Prostate gland (tissue), 2 donors: ENCODE data around the gene GPN1. TPM values are rescaled to one million over a fixed set of nuclear protein-coding genes. Genes with fewer than 3 reads are reported as not detected.

Source experiments
- DNase-seq: peaks from one replicate; pipeline ENCODE4 v3.0.0-alpha.2; 2019; ENCODE audit warnings: low spot score
- H3K27ac ChIP-seq, 2 donors: fragments of 200-600 bp; sonication (generic); 2 replicates each; pipeline ENCODE4 v1.5.1; 2017 to 2019
- H3K27me3 ChIP-seq: fragments of 200-600 bp; sonication (generic); replicated peaks from 2 replicates; pipeline ENCODE4 v1.5.1; 2019; ENCODE audit not compliant: insufficient read depth
- H3K36me3 ChIP-seq, 2 donors: fragments of 200-600 bp; sonication (generic); 1 replicate in 1 of 2; 2 replicates in 1 of 2; pipeline versions ENCODE4 v1.5.1 to v1.8.1; 2017 to 2019
- H3K4me1 ChIP-seq: fragments of 200-600 bp; sonication (generic); replicated peaks from 2 replicates; pipeline ENCODE4 v1.5.1; 2019
- H3K4me3 ChIP-seq, 2 donors: fragments of 200-600 bp; sonication (generic); 2 replicates each; pipeline ENCODE4 v1.5.1; 2017 to 2019
- H3K9me3 ChIP-seq: fragments of 200-600 bp; sonication (generic); 2 replicates; pipeline ENCODE4 v1.5.1; 2017
- POLR2A ChIP-seq: fragments of 450-650 bp; IDR thresholded peaks from one replicate; pipeline ENCODE4 v1.6.1; 2016; ENCODE audit warnings: antibody characterized with exemption, mild to moderate bottlenecking
- POLR2AphosphoS5 ChIP-seq: sonication (generic); formaldehyde crosslinking; IDR thresholded peaks from one replicate; pipeline ENCODE4 v1.6.1; 2017; ENCODE audit warnings: antibody characterized with exemption
- WGBS: methylation state at CpG from one replicate; pipeline ENCODE4 v1.1.5; 2018; 5-methylcytosine and 5-hydroxymethylcytosine counted together
- intact Hi-C: fragments of 100-400 bp; cut with DNase I; formaldehyde crosslinking; loops from one replicate; pipeline ENCODE4 v1.14.2; 2022
- total RNA-seq, 2 donors: library from RNA; depleted of rRNA; stranded (reverse); fragments of >200 nt; gene quantifications; one replicate each; pipeline ENCODE4 v1.1.0, GENCODE V29; 2016
- TF ChIP-seq, protein P1 (sequence below), 4 experiments: fragments of 200-600 bp in 2 of 4; fragments of 450-650 bp in 2 of 4; sonication (generic) in 2 of 4; IDR thresholded peaks; 1 replicate in 3 of 4; 2 replicates in 1 of 4; pipeline ENCODE4 v1.5.1; 2016 to 2019; ENCODE audit warnings: antibody characterized with exemption in 4 of 4, mild to moderate bottlenecking in 2 of 4, moderate library complexity in 2 of 4

Gene GPN1
- 10 to 100 TPM; 27.7 to 34.5 TPM for total RNA-seq

DNA sequence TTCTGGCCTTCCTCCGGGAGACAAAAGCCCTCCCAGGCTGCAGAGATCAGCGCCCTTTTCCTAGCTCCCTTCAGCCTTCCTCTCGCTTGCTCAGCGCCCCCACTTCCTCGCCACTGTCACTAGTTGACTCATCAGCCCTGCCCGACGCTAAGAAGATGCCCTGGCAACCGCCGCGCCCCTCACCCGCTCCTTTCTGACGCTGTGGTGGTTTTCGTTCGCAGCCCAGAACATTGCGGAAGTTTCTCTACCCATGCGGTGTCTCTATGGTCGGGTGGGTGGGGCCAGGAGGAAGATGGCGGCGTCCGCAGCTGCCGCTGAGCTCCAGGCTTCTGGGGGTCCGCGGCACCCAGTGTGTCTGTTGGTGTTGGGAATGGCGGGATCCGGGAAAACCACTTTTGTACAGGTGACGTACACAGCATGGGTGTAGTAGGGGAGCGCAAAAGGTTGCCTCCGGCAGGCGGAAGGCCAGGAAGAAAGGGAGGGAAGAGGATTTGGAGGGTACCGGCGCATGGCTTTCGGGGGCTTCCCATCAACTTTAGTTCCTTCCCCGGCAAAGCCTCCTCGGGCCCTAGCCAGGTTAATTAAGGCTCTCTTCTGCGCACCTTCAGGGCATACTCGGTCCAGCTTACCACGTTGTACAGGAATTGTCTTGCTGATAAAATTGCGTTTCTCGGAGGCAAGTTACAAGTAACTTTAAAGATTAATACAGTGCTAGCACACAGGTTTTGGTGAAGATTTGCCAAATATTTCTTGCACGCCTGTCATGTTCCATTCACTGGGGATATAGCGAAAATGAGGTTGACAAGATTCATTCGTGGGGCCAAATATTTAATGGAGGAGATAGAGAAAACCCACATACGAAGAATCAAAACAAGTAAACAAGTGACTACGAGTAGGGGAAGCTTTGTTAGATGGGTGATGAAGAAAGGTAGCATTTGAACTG, at the start of gene GPN1, which contains the start of gene CCDC121:
Gene GPN1, plus strand, starts transcription at position 284 of the 943 bp plus-strand sequence. Its CDS starts 9 bp downstream, at position 293.
Gene CCDC121, minus strand, starts transcription at position 246 of the 943 bp plus-strand sequence. CDS start 1,213 bp downstream, outside the sequence.
- H3K36me3 ChIP-seq = no peaks in the 10 kb centered on the region
- no peaks in the 10 kb centered on the region for H3K9me3 ChIP-seq
- peak within 1 kb of the TSS; percentile 69 to 79 for H3K4me3 ChIP-seq
- peak; percentile 80 for DNase-seq
- WGBS = under 1% methylated on average over 44 of the region's 44 CpGs
- no peaks in the 10 kb centered on the region for H3K27me3 ChIP-seq
- H3K4me1 ChIP-seq = peaks cover 11% of the 10 kb centered on the region
- peak within 1 kb of the TSS; percentile 82 to 85 for H3K27ac ChIP-seq
- intact Hi-C loops = no loop called here
- TF ChIP-seq POLR2A = peak; percentile 82
- TF ChIP-seq POLR2AphosphoS5 = peak; percentile 94
- TF ChIP-seq, protein P1, sequence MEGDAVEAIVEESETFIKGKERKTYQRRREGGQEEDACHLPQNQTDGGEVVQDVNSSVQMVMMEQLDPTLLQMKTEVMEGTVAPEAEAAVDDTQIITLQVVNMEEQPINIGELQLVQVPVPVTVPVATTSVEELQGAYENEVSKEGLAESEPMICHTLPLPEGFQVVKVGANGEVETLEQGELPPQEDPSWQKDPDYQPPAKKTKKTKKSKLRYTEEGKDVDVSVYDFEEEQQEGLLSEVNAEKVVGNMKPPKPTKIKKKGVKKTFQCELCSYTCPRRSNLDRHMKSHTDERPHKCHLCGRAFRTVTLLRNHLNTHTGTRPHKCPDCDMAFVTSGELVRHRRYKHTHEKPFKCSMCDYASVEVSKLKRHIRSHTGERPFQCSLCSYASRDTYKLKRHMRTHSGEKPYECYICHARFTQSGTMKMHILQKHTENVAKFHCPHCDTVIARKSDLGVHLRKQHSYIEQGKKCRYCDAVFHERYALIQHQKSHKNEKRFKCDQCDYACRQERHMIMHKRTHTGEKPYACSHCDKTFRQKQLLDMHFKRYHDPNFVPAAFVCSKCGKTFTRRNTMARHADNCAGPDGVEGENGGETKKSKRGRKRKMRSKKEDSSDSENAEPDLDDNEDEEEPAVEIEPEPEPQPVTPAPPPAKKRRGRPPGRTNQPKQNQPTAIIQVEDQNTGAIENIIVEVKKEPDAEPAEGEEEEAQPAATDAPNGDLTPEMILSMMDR (IDR thresholded peaks at IDR 0.05) = peak in 1 of 4 experiments; percentile 16

DNA sequence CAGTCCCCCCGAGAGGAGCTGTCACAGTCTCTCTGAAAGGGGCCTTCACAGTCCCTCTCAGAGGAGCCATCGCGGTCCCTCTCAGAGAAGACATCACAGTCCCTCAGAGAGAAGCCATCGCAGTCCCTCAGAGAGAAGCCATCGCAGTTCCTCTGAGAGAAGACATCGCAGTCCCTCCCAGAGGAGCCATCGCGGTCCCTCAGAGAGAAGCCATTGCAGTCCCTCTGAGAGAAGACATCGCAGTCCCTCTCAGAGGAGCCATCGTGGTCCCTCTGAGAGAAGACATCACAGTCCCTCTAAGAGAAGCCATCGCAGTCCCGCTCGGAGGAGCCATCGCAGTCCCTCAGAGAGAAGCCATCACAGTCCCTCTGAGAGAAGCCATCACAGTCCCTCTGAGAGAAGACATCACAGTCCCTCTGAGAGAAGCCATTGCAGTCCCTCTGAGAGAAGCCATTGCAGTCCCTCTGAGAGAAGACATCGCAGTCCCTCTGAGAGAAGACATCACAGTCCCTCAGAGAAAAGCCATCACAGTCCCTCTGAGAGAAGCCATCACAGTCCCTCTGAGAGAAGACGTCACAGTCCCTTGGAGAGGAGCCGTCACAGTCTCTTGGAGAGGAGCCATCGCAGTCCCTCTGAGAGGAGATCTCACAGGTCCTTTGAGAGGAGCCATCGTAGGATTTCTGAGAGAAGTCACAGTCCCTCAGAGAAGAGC, 47.3 kb upstream of the GPN1 start:
- WGBS = 94% methylated on average over 19 of the region's 19 CpGs
- intact Hi-C loops = loop anchor here (5.0 kb wide), 1 partner anchor 89 kb away; no protein-coding TSS in a partner anchor
- DNase-seq = no peak
- no peak for TF ChIP-seq POLR2A
- TF ChIP-seq, protein P1 (IDR thresholded peaks at IDR 0.05) = no peak
- TF ChIP-seq POLR2AphosphoS5 = no peak
- peaks cover 3% of the 10 kb centered on the region for H3K4me1 ChIP-seq
- no peak overlapping the region for H3K4me3 ChIP-seq
- no peaks in the 10 kb centered on the region for H3K36me3 ChIP-seq
- H3K9me3 ChIP-seq = no peaks in the 10 kb centered on the region
- no peaks in the 10 kb centered on the region for H3K27me3 ChIP-seq
- no peak overlapping the region for H3K27ac ChIP-seq

DNA sequence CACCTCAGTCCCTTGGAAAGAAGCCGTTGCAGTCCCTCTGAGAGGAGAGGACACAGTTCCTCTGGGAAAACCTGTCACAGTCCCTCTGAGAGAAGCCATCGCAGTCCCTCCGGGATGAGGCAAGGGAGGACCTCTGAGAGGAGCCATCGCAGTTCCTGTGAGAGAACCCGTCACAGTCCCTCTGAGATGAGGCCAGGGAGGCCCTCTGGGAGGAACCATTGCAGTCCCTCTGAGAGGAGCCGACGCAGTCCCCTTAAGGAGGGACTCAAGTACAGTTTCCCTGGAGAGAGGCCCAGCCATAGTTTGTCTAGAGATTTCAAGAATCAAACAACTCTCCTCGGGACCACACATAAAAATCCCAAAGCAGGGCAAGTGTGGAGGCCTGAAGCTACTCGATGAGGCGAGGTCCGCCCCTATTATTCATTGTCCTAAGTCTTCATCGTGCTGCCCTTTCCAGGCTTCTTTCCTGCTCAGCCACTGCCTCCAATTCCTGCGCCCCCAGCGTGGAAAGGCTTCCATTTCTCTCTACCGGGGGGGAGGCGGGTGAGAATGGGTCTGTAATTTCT, 46.6 kb upstream of the GPN1 start:
- Histone ChIP-seq H3K9me3 (no peaks in the 10 kb centered on the region), H3K27me3 (no peaks in the 10 kb centered on the region), H3K4me3 (peak overlapping the region; percentile 44 to 49), H3K27ac (peak overlapping the region; percentile 38 to 57), H3K4me1 (peaks cover 3% of the 10 kb centered on the region), H3K36me3 (no peaks in the 10 kb centered on the region)
- intact Hi-C loops = loop anchor here (5.0 kb wide), 1 partner anchor 90 kb away; no protein-coding TSS in a partner anchor
- 87% methylated on average over 16 of the region's 16 CpGs for WGBS
- TF ChIP-seq POLR2A (no peak), POLR2AphosphoS5 (no peak)
- TF ChIP-seq, protein P1 (IDR thresholded peaks at IDR 0.05) = no peak
- no peak for DNase-seq

DNA sequence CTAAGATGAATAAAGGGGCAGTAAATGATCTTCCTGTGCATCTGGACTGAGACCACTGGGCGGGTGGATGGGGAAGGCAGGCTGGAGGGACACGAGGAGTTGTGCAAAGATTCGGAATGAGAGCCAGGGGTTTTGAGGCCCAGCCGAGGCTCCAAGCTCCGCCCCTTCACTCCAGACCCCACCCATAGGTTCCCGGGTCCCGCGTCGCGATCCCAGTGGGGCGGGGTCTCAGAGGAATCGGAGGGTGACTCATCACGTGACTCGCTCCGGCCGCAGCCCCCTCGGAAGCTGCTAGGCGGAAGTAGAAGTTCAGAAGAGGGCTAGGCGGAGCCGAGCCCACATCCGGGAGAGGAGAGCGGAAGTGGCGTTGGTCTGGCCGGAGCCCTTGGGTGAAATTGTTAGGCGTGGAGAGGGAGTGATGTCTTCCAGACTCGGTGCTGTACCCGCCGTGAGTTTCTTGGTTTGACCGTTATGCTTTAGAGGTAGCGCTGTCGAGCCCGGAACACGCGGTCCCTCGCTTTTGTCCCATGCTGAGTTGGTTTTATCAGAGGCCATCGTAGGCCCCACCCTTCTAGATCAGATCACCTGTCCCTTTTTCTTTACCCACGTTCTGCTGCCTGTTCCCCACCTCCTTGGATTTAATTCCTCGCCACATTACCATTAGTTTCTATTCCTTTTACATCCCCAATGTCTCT, 46.0 kb upstream of the GPN1 start, which contains the start of gene ZNF512:
Gene ZNF512, plus strand, starts transcription at position 348 of the 695 bp plus-strand sequence. Its CDS starts 71 bp downstream, at position 419.
- intact Hi-C loops = loop anchor here (5.0 kb wide), 1 partner anchor 91 kb away; no protein-coding TSS in a partner anchor
- Histone ChIP-seq H3K4me1 (peaks cover 3% of the 10 kb centered on the region), H3K9me3 (no peaks in the 10 kb centered on the region), H3K36me3 (no peaks in the 10 kb centered on the region), H3K27me3 (no peaks in the 10 kb centered on the region), H3K4me3 (peak within 1 kb of the TSS; percentile 44 to 49), H3K27ac (peak within 1 kb of the TSS; percentile 38 to 57)
- TF ChIP-seq POLR2AphosphoS5 (peak; percentile 90), POLR2A (peak; percentile 35)
- TF ChIP-seq, protein P1 (IDR thresholded peaks at IDR 0.05) = peak in 1 of 4 experiments; percentile 10
- whole genome bisulfite sequencing = under 1% methylated on average over 38 of the region's 38 CpGs
- DNase-seq = peak; percentile 64
